Measurements from ENCODE around the gene DRC7. TPM values are rescaled to one million over a fixed set of nuclear protein-coding genes. Genes with fewer than 3 reads are reported as not detected.

DRC7 gene
- polyA plus RNA-seq, 1 of the 3 experiments (the other 2 are of a cell fraction): 0.58 TPM

DNA sequence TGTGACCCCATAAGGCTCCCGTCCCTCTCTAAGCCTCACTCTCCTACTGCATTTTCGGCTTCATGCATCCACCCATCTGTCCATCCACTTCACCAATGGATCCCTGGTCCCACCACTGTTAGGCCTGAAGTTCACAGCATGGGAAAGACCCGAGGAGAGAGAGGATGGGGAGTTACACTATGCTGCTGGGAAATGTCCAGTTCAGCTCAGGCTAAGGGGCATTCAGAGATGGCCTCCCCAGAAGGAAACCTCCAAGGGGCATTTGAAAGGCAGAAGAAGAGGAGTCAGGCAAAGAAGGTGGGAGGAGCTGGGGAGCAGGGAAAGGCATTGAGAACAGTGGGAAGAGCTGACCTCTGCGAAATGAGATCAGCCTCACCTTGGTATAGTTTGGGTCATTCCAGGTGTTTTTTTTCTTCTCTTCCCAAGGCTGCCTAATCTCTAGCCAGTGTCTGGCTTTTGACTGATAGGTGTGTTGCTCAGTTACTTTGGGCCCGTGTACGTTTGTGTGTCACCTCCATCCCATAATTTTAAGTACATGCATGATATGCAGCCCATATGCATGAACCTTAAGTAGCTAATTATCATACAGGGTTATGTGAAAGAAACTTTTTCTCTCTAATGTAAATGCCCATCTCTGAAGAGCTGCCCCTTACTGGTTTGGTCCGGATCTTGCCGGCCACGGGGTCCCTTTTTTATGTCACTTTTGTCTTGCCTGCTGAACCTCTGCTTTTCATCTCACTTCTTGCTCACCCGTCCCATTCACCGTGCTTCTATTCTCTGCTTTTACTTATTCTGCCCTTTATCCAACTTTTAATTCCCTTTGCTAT lies 11.6 kb upstream of the DRC7 start:
- no peaks in the 10 kb centered on the region for H3K4me1 ChIP-seq (ENCODE audit: control insufficient read depth in 1 of 2, insufficient read depth in 2 of 2, low read depth in 1 of 2, low read length in 1 of 2)
- no peaks in the 10 kb centered on the region for H4K20me1 ChIP-seq (ENCODE audit: insufficient read depth)
- no peak overlapping the region for H3K4me3 ChIP-seq (ENCODE audit: low read depth in 2 of 2, low read length in 1 of 2)
- 74% methylated on average over 11 of the region's 11 CpGs for WGBS (ENCODE audit: low lambda C conversion rate)
- H3K27ac ChIP-seq (ENCODE audit: low read depth in 2 of 2, low read length in 1 of 2): no peak overlapping the region
- no peaks in the 10 kb centered on the region for H3K36me3 ChIP-seq (replicated peaks in 1 of 2; ENCODE audit: control insufficient read depth in 1 of 2, insufficient read depth in 2 of 2, low read length in 1 of 2)
- TF ChIP-seq, protein P1, sequence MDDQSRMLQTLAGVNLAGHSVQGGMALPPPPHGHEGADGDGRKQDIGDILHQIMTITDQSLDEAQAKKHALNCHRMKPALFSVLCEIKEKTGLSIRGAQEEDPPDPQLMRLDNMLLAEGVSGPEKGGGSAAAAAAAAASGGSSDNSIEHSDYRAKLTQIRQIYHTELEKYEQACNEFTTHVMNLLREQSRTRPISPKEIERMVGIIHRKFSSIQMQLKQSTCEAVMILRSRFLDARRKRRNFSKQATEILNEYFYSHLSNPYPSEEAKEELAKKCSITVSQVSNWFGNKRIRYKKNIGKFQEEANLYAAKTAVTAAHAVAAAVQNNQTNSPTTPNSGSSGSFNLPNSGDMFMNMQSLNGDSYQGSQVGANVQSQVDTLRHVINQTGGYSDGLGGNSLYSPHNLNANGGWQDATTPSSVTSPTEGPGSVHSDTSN (IDR thresholded peaks at IDR 0.05): no peak
- TF ChIP-seq TEAD4 (IDR thresholded peaks at IDR 0.05; ENCODE audit: borderline replicate concordance, insufficient read depth): no peak
- TF ChIP-seq, protein P2, sequence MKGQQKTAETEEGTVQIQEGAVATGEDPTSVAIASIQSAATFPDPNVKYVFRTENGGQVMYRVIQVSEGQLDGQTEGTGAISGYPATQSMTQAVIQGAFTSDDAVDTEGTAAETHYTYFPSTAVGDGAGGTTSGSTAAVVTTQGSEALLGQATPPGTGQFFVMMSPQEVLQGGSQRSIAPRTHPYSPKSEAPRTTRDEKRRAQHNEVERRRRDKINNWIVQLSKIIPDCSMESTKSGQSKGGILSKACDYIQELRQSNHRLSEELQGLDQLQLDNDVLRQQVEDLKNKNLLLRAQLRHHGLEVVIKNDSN (IDR thresholded peaks at IDR 0.05; ENCODE audit: borderline replicate concordance, low read depth): no peak
- TF ChIP-seq, protein P3, sequence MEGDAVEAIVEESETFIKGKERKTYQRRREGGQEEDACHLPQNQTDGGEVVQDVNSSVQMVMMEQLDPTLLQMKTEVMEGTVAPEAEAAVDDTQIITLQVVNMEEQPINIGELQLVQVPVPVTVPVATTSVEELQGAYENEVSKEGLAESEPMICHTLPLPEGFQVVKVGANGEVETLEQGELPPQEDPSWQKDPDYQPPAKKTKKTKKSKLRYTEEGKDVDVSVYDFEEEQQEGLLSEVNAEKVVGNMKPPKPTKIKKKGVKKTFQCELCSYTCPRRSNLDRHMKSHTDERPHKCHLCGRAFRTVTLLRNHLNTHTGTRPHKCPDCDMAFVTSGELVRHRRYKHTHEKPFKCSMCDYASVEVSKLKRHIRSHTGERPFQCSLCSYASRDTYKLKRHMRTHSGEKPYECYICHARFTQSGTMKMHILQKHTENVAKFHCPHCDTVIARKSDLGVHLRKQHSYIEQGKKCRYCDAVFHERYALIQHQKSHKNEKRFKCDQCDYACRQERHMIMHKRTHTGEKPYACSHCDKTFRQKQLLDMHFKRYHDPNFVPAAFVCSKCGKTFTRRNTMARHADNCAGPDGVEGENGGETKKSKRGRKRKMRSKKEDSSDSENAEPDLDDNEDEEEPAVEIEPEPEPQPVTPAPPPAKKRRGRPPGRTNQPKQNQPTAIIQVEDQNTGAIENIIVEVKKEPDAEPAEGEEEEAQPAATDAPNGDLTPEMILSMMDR (IDR thresholded peaks at IDR 0.05): no peak
- no peak for TF ChIP-seq EP300 (IDR thresholded peaks at IDR 0.05; ENCODE audit: borderline replicate concordance in 1 of 2, low read depth in 1 of 2, low read length in 1 of 2)
- no peak for TF ChIP-seq RAD21 (IDR thresholded peaks at IDR 0.05; ENCODE audit: low read length)
- TF ChIP-seq NFIC (IDR thresholded peaks at IDR 0.05; ENCODE audit: borderline replicate concordance): no peak
- no peak for TF ChIP-seq CHD2 (IDR thresholded peaks at IDR 0.05; ENCODE audit: low read length, partially characterized antibody)
- no peak for TF ChIP-seq GABPA (IDR thresholded peaks at IDR 0.05; ENCODE audit: low read depth)
- no peak for TF ChIP-seq RXRA (IDR thresholded peaks at IDR 0.05; ENCODE audit: borderline replicate concordance, low read depth)
- TF ChIP-seq, protein P4, sequence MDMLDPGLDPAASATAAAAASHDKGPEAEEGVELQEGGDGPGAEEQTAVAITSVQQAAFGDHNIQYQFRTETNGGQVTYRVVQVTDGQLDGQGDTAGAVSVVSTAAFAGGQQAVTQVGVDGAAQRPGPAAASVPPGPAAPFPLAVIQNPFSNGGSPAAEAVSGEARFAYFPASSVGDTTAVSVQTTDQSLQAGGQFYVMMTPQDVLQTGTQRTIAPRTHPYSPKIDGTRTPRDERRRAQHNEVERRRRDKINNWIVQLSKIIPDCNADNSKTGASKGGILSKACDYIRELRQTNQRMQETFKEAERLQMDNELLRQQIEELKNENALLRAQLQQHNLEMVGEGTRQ (IDR thresholded peaks at IDR 0.05; ENCODE audit: borderline replicate concordance, low read depth, low read length): no peak
- TF ChIP-seq MEF2A (IDR thresholded peaks at IDR 0.05; ENCODE audit: borderline replicate concordance, low read depth): no peak
- TF ChIP-seq ELF1 (IDR thresholded peaks at IDR 0.05): no peak
- ChIA-PET CTCF (interaction anchor here (0.9 kb wide), 1 partner anchor 92 kb away, joined by 3 read pairs; no protein-coding TSS in a partner anchor), POLR2A (no interaction called here)
- H3K79me2 ChIP-seq (ENCODE audit: insufficient read depth): no peaks in the 10 kb centered on the region
- no peak overlapping the region for H3K9ac ChIP-seq
- no peaks in the 10 kb centered on the region for H3F3A ChIP-seq (replicated peaks; ENCODE audit: insufficient read depth)
- H3K9me2 ChIP-seq: no peaks in the 10 kb centered on the region
- H3K4me2 ChIP-seq: no peak overlapping the region
- H2AFZ ChIP-seq (ENCODE audit: low read depth): no peak overlapping the region
- H3K27me3 ChIP-seq (ENCODE audit: insufficient read depth): no peaks in the 10 kb centered on the region
- no peak for DNase-seq
- no peaks in the 10 kb centered on the region for H3K9me3 ChIP-seq
